ENCODE results near the gene CASP8.
"Not testable (repeated sequence)": the region's sequence is repeated elsewhere in the genome, so short reads cannot be mapped to it uniquely, and the experiment has no call there.

The CASP8 gene

DNA sequence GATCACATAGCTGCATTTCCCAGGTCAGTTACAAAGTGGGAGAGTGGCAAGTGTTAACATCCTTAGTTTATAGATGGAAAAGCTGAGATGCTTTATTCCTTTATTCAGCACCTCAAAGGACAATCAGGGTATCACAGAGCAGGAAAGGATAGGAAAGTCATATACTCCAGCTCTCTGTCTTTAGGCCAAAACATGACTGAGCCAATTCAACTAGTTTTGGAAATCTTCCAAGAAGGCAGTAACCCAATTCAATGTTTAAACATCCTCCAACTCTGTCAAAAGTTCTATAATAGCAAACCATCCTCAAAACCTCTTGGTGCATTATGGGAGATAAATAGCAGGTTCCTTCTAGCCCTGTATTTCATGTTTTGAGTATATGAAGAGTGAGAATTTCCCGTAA lies 25.2 kb downstream of the CASP8 start:
- no peak overlapping the region for H3K4me3 ChIP-seq (ENCODE audit: low read depth, low read length)
- TF ChIP-seq, protein P1, sequence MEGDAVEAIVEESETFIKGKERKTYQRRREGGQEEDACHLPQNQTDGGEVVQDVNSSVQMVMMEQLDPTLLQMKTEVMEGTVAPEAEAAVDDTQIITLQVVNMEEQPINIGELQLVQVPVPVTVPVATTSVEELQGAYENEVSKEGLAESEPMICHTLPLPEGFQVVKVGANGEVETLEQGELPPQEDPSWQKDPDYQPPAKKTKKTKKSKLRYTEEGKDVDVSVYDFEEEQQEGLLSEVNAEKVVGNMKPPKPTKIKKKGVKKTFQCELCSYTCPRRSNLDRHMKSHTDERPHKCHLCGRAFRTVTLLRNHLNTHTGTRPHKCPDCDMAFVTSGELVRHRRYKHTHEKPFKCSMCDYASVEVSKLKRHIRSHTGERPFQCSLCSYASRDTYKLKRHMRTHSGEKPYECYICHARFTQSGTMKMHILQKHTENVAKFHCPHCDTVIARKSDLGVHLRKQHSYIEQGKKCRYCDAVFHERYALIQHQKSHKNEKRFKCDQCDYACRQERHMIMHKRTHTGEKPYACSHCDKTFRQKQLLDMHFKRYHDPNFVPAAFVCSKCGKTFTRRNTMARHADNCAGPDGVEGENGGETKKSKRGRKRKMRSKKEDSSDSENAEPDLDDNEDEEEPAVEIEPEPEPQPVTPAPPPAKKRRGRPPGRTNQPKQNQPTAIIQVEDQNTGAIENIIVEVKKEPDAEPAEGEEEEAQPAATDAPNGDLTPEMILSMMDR (IDR thresholded peaks at IDR 0.05; ENCODE audit: low read depth, low read length) = no peak

DNA sequence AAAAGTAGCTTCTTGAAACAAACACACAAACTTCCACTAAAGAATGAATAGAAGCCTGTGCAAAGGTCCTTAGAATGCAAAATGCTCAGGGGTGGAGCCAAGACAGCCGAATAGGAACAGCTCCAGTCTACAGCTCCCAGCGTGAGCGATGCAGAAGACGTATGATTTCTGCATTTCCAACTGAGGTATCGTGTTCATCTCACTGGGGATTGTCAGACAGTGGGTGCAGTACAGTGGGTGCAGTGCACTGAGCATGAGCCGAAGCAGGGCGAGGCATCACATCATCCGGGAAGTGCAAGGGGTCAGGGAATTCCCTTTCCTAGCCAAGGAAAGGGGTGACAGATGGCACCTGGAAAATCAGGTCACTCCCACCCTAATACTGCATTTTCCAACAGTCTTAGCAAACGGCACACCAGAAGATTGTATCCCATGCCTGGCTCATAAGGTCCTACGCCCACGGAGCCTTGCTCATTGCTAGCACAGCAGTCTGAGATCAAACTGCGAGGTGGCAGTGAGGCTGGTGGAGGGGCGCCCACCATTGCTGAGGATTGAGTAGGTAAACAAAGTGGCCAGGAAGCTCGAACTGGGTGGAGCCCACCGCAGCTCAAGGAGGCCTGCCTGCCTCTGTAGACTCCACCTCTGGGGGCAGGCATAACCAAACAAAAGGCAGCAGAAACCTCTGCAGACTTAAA lies 30.3 kb downstream of the CASP8 start:
- H3K4me3 ChIP-seq (ENCODE audit: low read depth, low read length) = not testable (repeated sequence)

DNA sequence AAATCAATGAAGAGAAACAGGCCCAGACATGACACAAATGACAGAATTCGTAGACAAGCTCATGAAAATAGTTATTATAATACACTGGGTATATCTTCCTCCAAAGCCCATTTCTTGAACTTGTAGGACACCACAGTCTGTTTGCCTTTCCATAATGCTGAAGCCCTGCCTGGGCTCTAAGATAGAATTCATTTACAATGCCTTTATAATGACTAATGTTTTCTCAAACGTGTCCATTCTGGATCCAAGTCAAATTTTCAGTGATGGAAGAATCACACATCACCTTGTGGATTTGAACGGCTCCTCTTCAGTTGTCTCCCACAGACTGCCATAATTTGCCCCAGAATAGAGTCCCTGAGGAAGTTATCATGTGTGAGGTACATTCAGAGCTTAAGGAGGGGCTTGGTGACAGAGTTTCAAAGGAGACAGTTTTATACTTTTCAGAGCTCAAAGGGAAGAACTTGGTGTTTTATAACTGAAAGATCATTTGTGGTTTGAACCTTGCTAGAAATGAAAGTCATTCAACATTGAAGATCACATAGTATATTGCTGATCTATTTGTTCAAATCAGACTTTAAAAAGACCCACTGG lies 38.2 kb downstream of the CASP8 start:
- TF ChIP-seq, protein P1 (IDR thresholded peaks at IDR 0.05; ENCODE audit: low read depth, low read length) = no peak
- H3K4me3 ChIP-seq (ENCODE audit: low read depth, low read length) = no peak overlapping the region

DNA sequence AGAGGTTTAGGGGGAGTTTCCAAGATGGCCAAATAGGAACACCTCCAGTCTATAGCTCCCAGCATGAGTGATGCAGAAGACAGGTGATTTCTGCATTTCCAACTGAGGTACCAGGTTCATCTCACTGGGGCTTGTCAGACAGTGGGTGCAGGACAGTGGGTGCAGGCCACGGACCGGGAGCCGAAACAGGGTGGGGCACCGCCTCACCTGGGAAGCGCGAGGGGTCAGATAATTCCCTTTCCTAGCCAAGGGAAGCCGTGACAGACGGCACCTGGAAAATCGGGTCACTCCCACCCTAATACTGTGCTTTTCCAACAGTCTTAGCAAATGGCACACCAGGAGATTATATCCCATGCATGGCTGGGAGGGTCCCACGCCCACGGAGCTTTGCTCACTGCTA lies 39.6 kb downstream of the CASP8 start:
- H3K4me3 ChIP-seq (ENCODE audit: low read depth, low read length) = not testable (repeated sequence)

DNA sequence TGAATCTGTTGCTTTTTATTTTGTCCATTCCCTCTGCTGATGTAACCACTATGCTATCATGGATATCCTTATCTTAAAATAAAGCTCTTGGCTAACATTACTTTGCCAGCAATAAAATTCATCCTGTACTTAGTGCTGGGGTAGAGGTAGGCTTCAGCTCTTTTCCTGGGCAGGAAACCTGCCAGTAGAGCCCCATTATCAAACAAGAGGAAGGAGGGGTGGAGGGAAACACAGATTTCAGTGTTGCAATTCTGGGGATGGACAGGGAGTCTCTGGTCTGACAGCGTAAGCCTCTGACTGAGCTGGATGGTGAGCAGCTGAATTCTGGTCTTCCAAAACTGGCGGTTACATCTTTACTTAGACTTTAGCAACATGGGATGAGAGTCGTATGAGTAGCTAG lies 47.5 kb downstream of the CASP8 start:
- no peak overlapping the region for H3K4me3 ChIP-seq (ENCODE audit: low read depth, low read length)
- TF ChIP-seq, protein P1 (IDR thresholded peaks at IDR 0.05; ENCODE audit: low read depth, low read length) = no peak

DNA sequence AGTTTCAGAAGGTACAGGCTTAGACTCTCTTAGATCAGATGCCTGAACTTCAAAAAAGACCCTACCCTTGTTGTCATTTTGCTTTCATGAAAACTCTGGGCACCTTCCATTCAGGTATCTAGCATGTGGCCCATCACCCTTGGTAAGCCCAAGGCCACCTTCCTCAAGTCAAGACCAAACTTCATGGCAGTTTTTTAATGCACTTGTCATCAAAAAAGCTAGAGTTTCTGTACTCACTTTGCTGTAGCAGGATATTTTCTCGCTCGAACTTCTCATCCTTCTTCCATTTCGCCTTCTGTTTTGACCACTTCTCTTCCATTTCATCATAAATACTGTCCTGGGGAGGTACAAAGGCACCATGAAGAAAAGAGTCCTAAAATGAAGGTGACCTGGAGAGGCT lies 48.6 kb downstream of the CASP8 start:
- H3K4me3 ChIP-seq (ENCODE audit: low read depth, low read length) = no peak overlapping the region
- TF ChIP-seq, protein P1 (IDR thresholded peaks at IDR 0.05; ENCODE audit: low read depth, low read length) = no peak

DNA sequence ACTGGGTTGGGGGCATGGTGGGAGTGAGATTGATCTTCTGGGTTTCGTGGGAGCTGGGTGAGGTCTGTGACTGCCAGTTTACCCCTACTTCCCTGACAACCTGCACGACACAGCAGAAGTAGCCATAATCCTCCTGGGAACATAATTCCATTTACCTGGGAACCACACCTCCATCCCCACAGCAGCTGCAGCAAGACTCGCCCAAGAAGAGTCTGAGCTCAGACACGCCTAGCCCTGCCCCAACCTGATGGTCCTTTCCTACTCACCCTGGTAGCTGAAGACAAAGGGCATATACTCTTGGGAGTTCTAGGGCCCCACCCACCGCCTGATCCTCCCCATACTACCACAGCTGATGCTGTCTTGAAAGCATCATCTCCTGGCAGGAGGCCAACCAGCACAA lies 53.0 kb downstream of the CASP8 start:
- TF ChIP-seq, protein P1 (IDR thresholded peaks at IDR 0.05; ENCODE audit: low read depth, low read length) = no peak
- no peak overlapping the region for H3K4me3 ChIP-seq (ENCODE audit: low read depth, low read length)

DNA sequence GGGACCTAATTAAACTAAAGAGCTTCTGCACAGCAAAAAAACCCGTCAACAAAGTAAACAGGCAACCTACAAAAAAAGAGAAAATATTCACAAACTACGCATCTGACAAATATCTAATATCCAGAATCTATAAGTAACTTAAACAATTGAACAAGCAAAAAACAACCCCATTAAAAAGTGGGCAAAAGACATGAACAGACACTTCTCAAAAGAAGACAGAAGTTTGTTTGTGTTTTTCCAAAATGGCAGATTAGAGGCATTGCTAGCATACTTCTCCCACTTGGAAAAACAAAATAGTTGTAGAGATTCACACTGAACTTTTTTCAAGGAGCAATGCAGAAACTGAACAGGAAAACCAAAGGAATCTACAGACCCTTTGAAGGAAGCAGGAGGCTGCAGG lies 59.2 kb downstream of the CASP8 start:
- TF ChIP-seq, protein P1 (IDR thresholded peaks at IDR 0.05; ENCODE audit: low read depth, low read length) = no peak

More for the DNA sequence above, 59.2 kb downstream of the CASP8 start:
- H3K4me3 ChIP-seq (ENCODE audit: low read depth, low read length) = no peak overlapping the region

Data from WI38 (cell line).